COLO668 (cell line): Measurements from ENCODE around the gene BBS9.
"Not testable (repeated sequence)": the region's sequence is repeated elsewhere in the genome, so short reads cannot be mapped to it uniquely, and the experiment has no call there.

ENCODE experiments used
- DNase-seq: peaks from one replicate; lab custom pipeline; 2025; ENCODE audit not compliant: unreplicated experiment; lab: John Stamatoyannopoulos, UW

The BBS9 gene

GRCh38 chr7:33271839-33272371, 142.5 kb downstream of the BBS9 start:
- DNase-seq: not testable (repeated sequence)

GRCh38 chr7:33273356-33273755, 144.0 kb downstream of the BBS9 start:
- no peak for DNase-seq

- DNase-seq: no peak
Observed at GRCh38 chr7:33276325-33276724, 147.0 kb downstream of the BBS9 start.

GRCh38 chr7:33276729-33277128, 147.4 kb downstream of the BBS9 start:
- no peak for DNase-seq

- no peak for DNase-seq
Observed at GRCh38 chr7:33278095-33278494, 148.7 kb downstream of the BBS9 start.

- no peak for DNase-seq
Observed at GRCh38 chr7:33286501-33286900, 157.1 kb downstream of the BBS9 start.

GRCh38 chr7:33287738-33288137, 158.4 kb downstream of the BBS9 start:
- DNase-seq: no peak

GRCh38 chr7:33298848-33299247, 169.5 kb downstream of the BBS9 start:
- DNase-seq: no peak

GRCh38 chr7:33299425-33299824, 170.1 kb downstream of the BBS9 start:
- DNase-seq: no peak

GRCh38 chr7:33300131-33300530, 170.8 kb downstream of the BBS9 start:
- no peak for DNase-seq

- no peak for DNase-seq
Observed at GRCh38 chr7:33300742-33301141, 171.4 kb downstream of the BBS9 start.

GRCh38 chr7:33303978-33304557, 174.7 kb downstream of the BBS9 start:
- not testable (repeated sequence) for DNase-seq

GRCh38 chr7:33307205-33307604, 177.8 kb downstream of the BBS9 start:
- no peak for DNase-seq

- no peak for DNase-seq
Observed at GRCh38 chr7:33310546-33310945, 181.2 kb downstream of the BBS9 start.

- no peak for DNase-seq
Observed at GRCh38 chr7:33325754-33326484, 196.6 kb downstream of the BBS9 start.

- DNase-seq: no peak
Observed at GRCh38 chr7:33326485-33326848, 197.1 kb downstream of the BBS9 start.

- no peak for DNase-seq
Observed at GRCh38 chr7:33327427-33327826, 198.1 kb downstream of the BBS9 start.

- peak; percentile 40 for DNase-seq
Observed at GRCh38 chr7:33334349-33334748, 205.0 kb downstream of the BBS9 start.

GRCh38 chr7:33336820-33337219, 207.5 kb downstream of the BBS9 start:
- no peak for DNase-seq

GRCh38 chr7:33339074-33339790, 209.9 kb downstream of the BBS9 start:
- DNase-seq: no peak

- no peak for DNase-seq
Observed at GRCh38 chr7:33346055-33346454, 216.7 kb downstream of the BBS9 start.

GRCh38 chr7:33350577-33350976, 221.2 kb downstream of the BBS9 start:
- DNase-seq: no peak
